Measurements from ENCODE around the gene UPF1. TPM values are rescaled to one million over a fixed set of nuclear protein-coding genes. Genes with fewer than 3 reads are reported as not detected.
A peak's percentile ranks its signal among the peaks of the same experiment; 100 is the strongest.

Gene UPF1
- total RNA-seq, 1 donor from 2014 or later, result 69.8 TPM

GRCh38 chr19:18830488-18830887, 1.3 kb upstream of the UPF1 start:
- peak overlapping the region; percentile 62 for H3K4me3 Mint-ChIP-seq
- H3K9me3 ChIP-seq (ENCODE audit: low read depth), result no peaks in the 10 kb centered on the region
- no peak overlapping the region for H3K27ac ChIP-seq
- H3K4me2 ChIP-seq, result no peak overlapping the region
- no peak for TF ChIP-seq CTCF (IDR thresholded peaks at IDR 0.05)
- TF ChIP-seq EZH2 (IDR thresholded peaks at IDR 0.05), result no peak
- no peak for TF ChIP-seq EZH2phosphoT487 (IDR thresholded peaks at IDR 0.05)
- H2AFZ ChIP-seq (replicated peaks), result no peak overlapping the region
- H3K4me1 Mint-ChIP-seq, result peaks cover 25% of the 10 kb centered on the region
- no peak overlapping the region for H3K4me3 ChIP-seq
- peaks cover 47% of the 10 kb centered on the region for H3K27me3 ChIP-seq
- H4K20me1 ChIP-seq (ENCODE audit: low read depth), result peaks cover 32% of the 10 kb centered on the region
- H3K9ac ChIP-seq, result no peak overlapping the region
- no peaks in the 10 kb centered on the region for H3K36me3 ChIP-seq
- peaks cover 36% of the 10 kb centered on the region for H3K79me2 ChIP-seq (ENCODE audit: low read depth)
- H3K4me1 ChIP-seq, result peaks cover 16% of the 10 kb centered on the region
- no peak overlapping the region for H3K27ac Mint-ChIP-seq
- DNase-seq (ENCODE audit: low spot score), result no peak
- peaks cover 15% of the 10 kb centered on the region for H3K27me3 Mint-ChIP-seq (ENCODE audit: insufficient read depth, low read depth)
- H3F3A ChIP-seq (ENCODE audit: low read depth), result peaks cover 13% of the 10 kb centered on the region
- peaks cover 13% of the 10 kb centered on the region for H3K9me3 Mint-ChIP-seq
- peaks cover 9% of the 10 kb centered on the region for H3K36me3 Mint-ChIP-seq

GRCh38 chr19:18832306-18833140, 764 bp downstream of the UPF1 start:
- peaks cover 30% of the 10 kb centered on the region for H3K27me3 ChIP-seq
- H3K36me3 ChIP-seq, result no peaks in the 10 kb centered on the region
- peaks cover 56% of the 10 kb centered on the region for H3K79me2 ChIP-seq (ENCODE audit: low read depth)
- peak overlapping the region; percentile 92 for H3K4me2 ChIP-seq
- Mint-ChIP-seq H3K36me3 (peaks cover 17% of the 10 kb centered on the region), H3K4me3 (peak overlapping the region; percentile 97), H3K9me3 (peaks cover 2% of the 10 kb centered on the region), H3K27me3 (ENCODE audit: insufficient read depth, low read depth) (peaks cover 11% of the 10 kb centered on the region), H3K4me1 (peaks cover 32% of the 10 kb centered on the region), H3K27ac (peak overlapping the region; percentile 78)
- H4K20me1 ChIP-seq (ENCODE audit: low read depth), result peaks cover 53% of the 10 kb centered on the region
- H3K27ac ChIP-seq, result no peak overlapping the region
- H2AFZ ChIP-seq (replicated peaks), result no peak overlapping the region
- TF ChIP-seq CTCF (IDR thresholded peaks at IDR 0.05), result peak; percentile 35
- TF ChIP-seq EZH2 (IDR thresholded peaks at IDR 0.05), result no peak
- no peak for TF ChIP-seq EZH2phosphoT487 (IDR thresholded peaks at IDR 0.05)
- H3F3A ChIP-seq (ENCODE audit: low read depth), result peaks cover 13% of the 10 kb centered on the region
- H3K9me3 ChIP-seq (ENCODE audit: low read depth), result no peaks in the 10 kb centered on the region
- peak; percentile 65 for DNase-seq (ENCODE audit: low spot score)
- peak overlapping the region; percentile 65 for H3K4me3 ChIP-seq
- peak overlapping the region; percentile 72 for H3K9ac ChIP-seq
- peaks cover 16% of the 10 kb centered on the region for H3K4me1 ChIP-seq

- Histone ChIP-seq H3K79me2 (ENCODE audit: low read depth) (peaks cover 62% of the 10 kb centered on the region), H3F3A (ENCODE audit: low read depth) (peaks cover 13% of the 10 kb centered on the region), H3K36me3 (no peaks in the 10 kb centered on the region), H3K4me3 (peak overlapping the region; percentile 65), H3K4me2 (peak overlapping the region; percentile 92), H3K27me3 (peaks cover 25% of the 10 kb centered on the region), H3K9ac (peak overlapping the region; percentile 72), H3K9me3 (ENCODE audit: low read depth) (no peaks in the 10 kb centered on the region), H3K4me1 (peaks cover 16% of the 10 kb centered on the region), H2AFZ (replicated peaks) (no peak overlapping the region), H3K27ac (no peak overlapping the region), H4K20me1 (ENCODE audit: low read depth) (peaks cover 58% of the 10 kb centered on the region)
- no peak for DNase-seq (ENCODE audit: low spot score)
- Mint-ChIP-seq H3K27ac (peak overlapping the region; percentile 78), H3K9me3 (no peaks in the 10 kb centered on the region), H3K4me3 (peak overlapping the region; percentile 97), H3K36me3 (peaks cover 21% of the 10 kb centered on the region), H3K27me3 (ENCODE audit: insufficient read depth, low read depth) (peaks cover 6% of the 10 kb centered on the region), H3K4me1 (peaks cover 32% of the 10 kb centered on the region)
- no peak for TF ChIP-seq CTCF (IDR thresholded peaks at IDR 0.05)
- no peak for TF ChIP-seq EZH2phosphoT487 (IDR thresholded peaks at IDR 0.05)
- TF ChIP-seq EZH2 (IDR thresholded peaks at IDR 0.05), result no peak
These were observed 1.4 kb downstream of the UPF1 start for GRCh38 chr19:18833141-18833476.
